Nephron progenitor cell (in vitro differentiated cells): ENCODE results near the gene GFER.
"Not testable (repeated sequence)": the region's sequence is repeated elsewhere in the genome, so short reads cannot be mapped to it uniquely, and the experiment has no call there.

Source experiments
- DNase-seq: peaks from one replicate; pipeline ENCODE4 v3.0.0; 2021
- H3K27ac Mint-ChIP-seq: 2 replicates; pipeline ENCODE4 v1.8.0; 2021; ENCODE audit warnings: mild to moderate bottlenecking, moderate library complexity, mixed read lengths
- H3K27me3 Mint-ChIP-seq: 2 replicates; pipeline ENCODE4 v1.8.0; 2021; ENCODE audit warnings: mild to moderate bottlenecking, low read depth, mixed read lengths; ENCODE audit not compliant: poor library complexity
- H3K36me3 Mint-ChIP-seq: 2 replicates; pipeline ENCODE4 v1.8.0; 2021; ENCODE audit warnings: low read depth, mixed read lengths
- H3K4me1 Mint-ChIP-seq: 2 replicates; pipeline ENCODE4 v1.8.0; 2021; ENCODE audit warnings: mixed read lengths
- H3K4me3 Mint-ChIP-seq: 2 replicates; pipeline ENCODE4 v1.8.0; 2021; ENCODE audit warnings: mild to moderate bottlenecking, moderate library complexity, mixed read lengths
- H3K9me3 Mint-ChIP-seq: 2 replicates; pipeline ENCODE4 v1.8.0; 2021; ENCODE audit warnings: mild to moderate bottlenecking, moderate library complexity, mixed read lengths
- TF ChIP-seq, protein P1 (sequence below): fragments of 200-600 bp; sonication (generic); IDR thresholded peaks from 2 replicates; pipeline ENCODE4 v1.5.0; 2021; ENCODE audit warnings: antibody characterized with exemption

GFER gene

DNA sequence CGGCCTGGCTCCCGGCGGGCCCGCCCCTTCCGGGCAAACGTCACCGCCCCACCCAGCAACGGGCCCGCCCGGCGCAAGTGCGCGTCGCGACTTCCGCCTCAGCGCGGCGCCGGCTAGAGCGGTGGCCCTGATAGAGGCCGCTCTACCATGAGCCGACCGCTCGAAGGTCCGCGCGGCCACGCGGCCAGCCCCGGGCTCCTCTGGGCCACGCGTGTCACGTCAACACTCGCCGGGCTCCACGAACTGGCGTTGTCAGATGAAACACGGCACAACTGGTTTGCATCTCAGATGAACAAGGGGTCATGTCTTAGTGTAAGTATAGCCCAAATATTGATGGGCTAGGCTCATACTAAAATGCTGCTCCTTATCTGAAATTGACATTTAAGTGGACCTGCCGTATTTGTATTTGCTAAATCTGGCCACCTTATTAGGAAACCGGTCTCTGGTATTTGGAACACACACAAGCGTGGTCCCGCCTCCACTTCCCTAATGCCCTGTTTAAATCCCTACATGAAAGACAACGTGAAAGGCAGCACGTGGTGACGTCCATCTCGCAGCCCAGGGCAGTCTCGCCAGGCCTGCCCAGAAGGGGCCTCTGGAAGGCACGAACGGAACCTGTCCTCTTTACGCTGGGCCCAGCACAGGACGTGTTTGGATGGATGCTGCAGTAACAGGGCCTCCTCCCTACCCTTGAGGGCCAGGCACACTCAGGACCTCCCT lies 26.0 kb downstream of the GFER start, which contains the start of gene ZNF598:
TSS of gene ZNF598 (minus strand) at position 31 of the 720 bp plus-strand sequence.
- DNase-seq = peak; percentile 86
- Mint-ChIP-seq H3K4me3 (peak within 1 kb of the TSS; percentile 85), H3K4me1 (peaks cover 44% of the 10 kb centered on the region)

DNA sequence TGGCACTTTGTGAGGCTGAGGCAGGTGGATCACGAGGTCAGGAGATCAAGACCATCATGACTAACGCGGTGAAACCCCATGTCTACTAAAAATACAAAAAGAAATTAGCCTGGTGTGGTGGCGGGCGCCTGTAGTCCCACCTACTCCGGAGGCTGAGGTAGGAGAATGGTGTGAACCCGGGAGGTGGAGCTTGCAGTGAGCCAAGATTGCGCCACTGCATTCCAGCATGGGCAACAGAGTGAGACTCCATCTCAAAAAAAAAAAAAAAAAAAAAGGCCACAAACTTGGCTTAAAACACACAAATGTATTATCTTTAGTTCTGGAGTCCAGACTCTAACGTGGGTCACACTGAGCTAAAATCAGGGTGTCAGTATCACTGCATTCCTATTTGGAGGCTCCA lies 27.7 kb downstream of the GFER start:
- H3K36me3 Mint-ChIP-seq, DNase-seq, H3K27ac Mint-ChIP-seq, H3K4me3 Mint-ChIP-seq, H3K9me3 Mint-ChIP-seq, H3K27me3 Mint-ChIP-seq: not testable (repeated sequence)
- peaks cover 37% of the 10 kb centered on the region for H3K4me1 Mint-ChIP-seq

More for the DNA sequence above, 26.0 kb downstream of the GFER start, which contains the start of gene ZNF598:
- H3K27me3 Mint-ChIP-seq = no peaks in the 10 kb centered on the region
- H3K36me3 Mint-ChIP-seq = no peaks in the 10 kb centered on the region
- H3K9me3 Mint-ChIP-seq = no peaks in the 10 kb centered on the region
- TF ChIP-seq, protein P1, sequence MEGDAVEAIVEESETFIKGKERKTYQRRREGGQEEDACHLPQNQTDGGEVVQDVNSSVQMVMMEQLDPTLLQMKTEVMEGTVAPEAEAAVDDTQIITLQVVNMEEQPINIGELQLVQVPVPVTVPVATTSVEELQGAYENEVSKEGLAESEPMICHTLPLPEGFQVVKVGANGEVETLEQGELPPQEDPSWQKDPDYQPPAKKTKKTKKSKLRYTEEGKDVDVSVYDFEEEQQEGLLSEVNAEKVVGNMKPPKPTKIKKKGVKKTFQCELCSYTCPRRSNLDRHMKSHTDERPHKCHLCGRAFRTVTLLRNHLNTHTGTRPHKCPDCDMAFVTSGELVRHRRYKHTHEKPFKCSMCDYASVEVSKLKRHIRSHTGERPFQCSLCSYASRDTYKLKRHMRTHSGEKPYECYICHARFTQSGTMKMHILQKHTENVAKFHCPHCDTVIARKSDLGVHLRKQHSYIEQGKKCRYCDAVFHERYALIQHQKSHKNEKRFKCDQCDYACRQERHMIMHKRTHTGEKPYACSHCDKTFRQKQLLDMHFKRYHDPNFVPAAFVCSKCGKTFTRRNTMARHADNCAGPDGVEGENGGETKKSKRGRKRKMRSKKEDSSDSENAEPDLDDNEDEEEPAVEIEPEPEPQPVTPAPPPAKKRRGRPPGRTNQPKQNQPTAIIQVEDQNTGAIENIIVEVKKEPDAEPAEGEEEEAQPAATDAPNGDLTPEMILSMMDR = no peak
- H3K27ac Mint-ChIP-seq = peak within 1 kb of the TSS; percentile 75

DNA sequence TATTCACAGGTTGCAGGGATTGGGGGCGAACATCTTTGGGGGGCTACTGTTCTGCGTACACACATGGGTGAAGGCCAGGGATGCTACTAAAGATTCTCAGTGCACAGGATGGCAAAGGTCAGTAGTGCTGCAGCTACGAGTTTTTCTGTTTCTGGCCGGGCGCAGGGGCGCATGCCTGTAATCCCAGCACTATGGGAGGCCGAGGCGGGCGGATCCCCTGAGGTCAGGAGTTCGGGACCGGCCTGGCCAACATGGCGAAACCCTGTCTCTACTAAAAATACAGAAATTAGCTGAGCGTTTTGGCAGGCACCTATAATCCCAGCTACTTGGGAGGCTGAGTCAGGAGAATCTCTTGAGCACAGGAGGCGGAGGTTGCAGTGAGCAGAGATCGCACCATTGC lies 29.5 kb downstream of the GFER start:
- Mint-ChIP-seq H3K4me1 (peaks cover 22% of the 10 kb centered on the region), H3K4me3 (no peak overlapping the region), H3K9me3 (no peaks in the 10 kb centered on the region), H3K36me3 (no peaks in the 10 kb centered on the region), H3K27ac (no peak overlapping the region), H3K27me3 (peaks cover 6% of the 10 kb centered on the region)
- no peak for DNase-seq
- TF ChIP-seq, protein P1 = no peak

DNA sequence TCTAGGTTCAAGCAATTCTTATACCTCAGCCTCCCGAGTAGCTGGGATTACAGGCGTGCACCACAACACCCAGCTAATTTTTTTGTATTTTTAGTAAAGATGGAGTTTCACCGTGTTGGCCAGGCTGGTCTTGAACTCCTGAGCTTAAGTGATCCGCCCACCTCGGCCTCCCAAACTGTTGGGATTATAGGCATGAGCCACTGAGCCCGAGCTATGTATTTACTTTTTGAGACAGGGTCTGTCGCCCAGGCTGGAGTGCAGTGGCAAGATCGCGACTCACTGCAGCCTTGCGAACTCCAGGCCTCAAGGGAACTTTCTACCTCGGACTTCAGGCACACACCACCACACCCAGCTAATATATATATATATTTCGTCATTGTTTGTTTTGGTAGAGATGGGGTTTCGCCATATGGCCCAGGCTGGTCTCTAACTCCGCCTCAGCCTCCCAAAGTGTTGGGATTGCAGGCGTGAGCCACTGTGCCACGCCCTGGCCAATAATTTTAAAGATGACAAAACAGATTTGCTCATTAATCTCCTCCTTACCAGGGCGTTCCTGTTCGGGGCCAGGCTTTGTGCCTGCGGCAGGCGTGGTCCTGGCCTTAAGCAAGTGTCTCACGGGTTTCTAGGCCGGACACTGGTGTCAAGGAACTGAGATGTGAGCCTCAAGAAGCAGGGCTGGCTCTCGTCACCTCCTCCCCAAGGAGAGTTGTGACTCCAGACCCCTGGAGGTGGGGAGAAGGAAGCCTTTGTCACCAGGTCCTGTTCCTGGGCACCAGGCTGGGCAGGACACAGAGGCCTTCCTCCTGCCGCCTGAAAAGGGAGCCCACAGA lies 31.3 kb downstream of the GFER start:
- TF ChIP-seq, protein P1 = no peak
- no peak for DNase-seq
- H3K9me3 Mint-ChIP-seq = no peaks in the 10 kb centered on the region
- H3K4me1 Mint-ChIP-seq = peaks cover 12% of the 10 kb centered on the region
- H3K27ac Mint-ChIP-seq = no peak overlapping the region
- H3K4me3 Mint-ChIP-seq = no peak overlapping the region
- H3K36me3 Mint-ChIP-seq = no peaks in the 10 kb centered on the region
- peaks cover 17% of the 10 kb centered on the region for H3K27me3 Mint-ChIP-seq

DNA sequence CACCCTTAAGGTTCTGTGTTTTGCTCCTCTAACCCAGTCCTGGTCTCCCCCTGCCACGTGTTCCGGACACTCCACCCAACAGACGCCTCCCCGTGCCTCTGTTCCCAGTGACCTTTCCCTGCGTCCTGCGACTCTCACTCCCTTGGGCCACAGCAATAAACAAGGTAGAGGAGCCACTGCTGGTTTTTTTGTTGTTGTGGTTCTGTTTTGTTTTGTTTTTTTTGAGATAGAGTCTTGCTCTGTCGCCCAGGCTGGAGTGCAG lies 31.9 kb downstream of the GFER start:
- Mint-ChIP-seq H3K4me1 (peaks cover 9% of the 10 kb centered on the region), H3K4me3 (no peak overlapping the region), H3K27me3 (peaks cover 22% of the 10 kb centered on the region), H3K36me3 (no peaks in the 10 kb centered on the region), H3K9me3 (no peaks in the 10 kb centered on the region), H3K27ac (no peak overlapping the region)
- TF ChIP-seq, protein P1 = no peak
- DNase-seq = no peak

DNA sequence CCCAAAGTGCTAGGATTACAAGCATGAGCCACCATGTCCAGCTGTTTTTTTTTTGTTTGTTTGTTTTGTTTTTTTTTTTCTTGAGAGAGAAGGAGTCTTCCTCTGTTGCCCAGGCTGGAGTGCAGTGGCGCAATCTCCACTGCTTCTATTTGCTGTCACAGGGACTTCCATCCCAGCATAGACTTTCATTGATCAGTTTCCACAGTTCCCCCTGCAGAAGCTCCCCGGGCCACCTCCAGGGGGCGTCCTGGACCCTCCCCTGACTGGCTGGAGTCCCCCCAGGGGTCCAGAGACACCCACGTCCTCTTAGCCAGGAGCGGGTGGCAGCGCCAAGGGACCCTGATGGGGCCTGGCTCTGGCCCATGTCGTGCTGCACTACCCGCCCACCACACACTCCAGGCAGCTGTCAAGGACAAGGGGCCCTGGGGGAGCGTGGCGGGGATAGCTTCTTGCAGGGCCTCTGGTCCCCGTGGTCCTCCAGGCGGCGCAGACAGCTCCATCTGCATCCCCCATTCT lies 32.5 kb downstream of the GFER start:
- Mint-ChIP-seq H3K4me1 (peaks cover 9% of the 10 kb centered on the region), H3K27ac (no peak overlapping the region), H3K27me3 (peaks cover 28% of the 10 kb centered on the region), H3K36me3 (no peaks in the 10 kb centered on the region), H3K9me3 (no peaks in the 10 kb centered on the region), H3K4me3 (no peak overlapping the region)
- DNase-seq = peak; percentile 49
- TF ChIP-seq, protein P1 = peak; percentile 49
